Endothelial cell of coronary artery (primary cell): ENCODE results near the gene PITX1. TPM values are rescaled to one million over a fixed set of nuclear protein-coding genes. Genes with fewer than 3 reads are reported as not detected.

Source experiments
- total RNA-seq: library from RNA; depleted of rRNA; stranded (reverse); fragments of >200 nt; gene quantifications from 2 replicates; pipeline ENCODE4 v1.2.3, GENCODE V29; 2014

PITX1 gene
- 0.09 and 1.4 TPM in 2 replicates for total RNA-seq

DNA sequence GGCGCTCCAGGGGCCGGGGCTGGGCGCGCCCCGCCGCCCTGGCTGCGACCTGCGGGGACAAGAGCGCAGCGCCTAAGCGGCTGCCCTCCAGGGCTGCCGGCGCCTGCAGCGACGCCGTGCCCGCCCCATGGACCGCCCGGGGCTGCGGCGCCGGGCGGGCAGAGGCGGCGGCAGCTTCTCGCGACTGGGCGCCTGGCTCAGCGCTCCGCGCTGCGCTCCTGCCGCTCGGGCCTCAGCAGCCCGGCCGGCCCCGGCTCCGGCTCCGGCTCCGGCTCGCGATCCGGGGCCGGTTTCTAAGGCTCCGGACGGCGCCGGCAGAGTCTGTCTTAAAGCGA lies at the start of gene PITX1:
Gene PITX1, minus strand, starts transcription at position 328 of the 335 bp plus-strand sequence. CDS start 347 bp downstream, outside the sequence.

Other genes starting within 250 kb of the PITX1 start
- 46.0 and 49.0 TPM in 2 replicates for gene C5orf24, start 188.3 kb downstream of the PITX1 start, total RNA-seq
- gene TXNDC15, start 159.9 kb downstream of the PITX1 start, total RNA-seq: 43.6 and 80.9 TPM in 2 replicates
- 3.1 and 6.3 TPM in 2 replicates for gene PCBD2, start 129.1 kb downstream of the PITX1 start, total RNA-seq
- 0.09 and 0.19 TPM in 2 replicates for gene CATSPER3, start 66.3 kb downstream of the PITX1 start, total RNA-seq